CD4-positive, alpha-beta T cell (primary cell): ENCODE measurements around the gene PDE9A. TPM values are rescaled to one million over a fixed set of nuclear protein-coding genes. Genes with fewer than 3 reads are reported as not detected.

ENCODE experiments used
- ATAC-seq: fragments of 200-7000 bp; cut with Tn5 transposase; one replicate; pipeline ENCODE4 v1.10.0; 2022; ENCODE audit warnings: mild to moderate bottlenecking; ENCODE audit not compliant: poor library complexity
- CTCF ChIA-PET: fragments of 350-600 bp; sonication (Branson Sonifier 250); formaldehyde crosslinking; loops from one replicate; lab custom pipeline; 2021; ENCODE audit warnings: antibody characterized with exemption, inconsistent platforms; lab: Charles Lee
- POLR2A ChIA-PET: fragments of 350-600 bp; sonication (Branson Sonifier 250); formaldehyde crosslinking; loops from one replicate; lab custom pipeline; 2021; ENCODE audit warnings: antibody characterized with exemption, inconsistent platforms; lab: Charles Lee
- DNase-seq, 14 experiments: peaks; one replicate each; pipeline ENCODE4 v3.0.0-alpha.2; 2013 to 2020; ENCODE audit warnings: mixed read lengths in 2 of 14
- H3K27ac ChIP-seq, 2 donors: one replicate each; pipeline versions ENCODE4 v1.5.1 to v1.7.0; 2013; ENCODE audit warnings: low read length in 2 of 2, low read depth in 1 of 2, mild to moderate bottlenecking in 1 of 2
- H3K27me3 ChIP-seq, 2 experiments: 1 replicate in 1 of 2; 2 replicates in 1 of 2; pipeline versions ENCODE4 v1.6.1 to v1.7.0; 2013; ENCODE audit warnings: low read length in 2 of 2, control low read depth in 1 of 2, mild to moderate bottlenecking in 1 of 2, moderate library complexity in 1 of 2; ENCODE audit not compliant: insufficient read depth in 2 of 2, control insufficient read depth in 1 of 2
- H3K36me3 ChIP-seq: one replicate; pipeline ENCODE4 v1.6.1; 2013; ENCODE audit warnings: low read length, control low read depth; ENCODE audit not compliant: insufficient read depth
- H3K4me1 ChIP-seq: one replicate; pipeline ENCODE4 v1.6.1; 2013; ENCODE audit warnings: low read length, control low read depth; ENCODE audit not compliant: insufficient read depth
- H3K4me3 ChIP-seq: one replicate; pipeline ENCODE4 v1.5.1; 2013; ENCODE audit warnings: mild to moderate bottlenecking, low read length, moderate library complexity
- H3K9me3 ChIP-seq, 2 experiments: 1 replicate in 1 of 2; 2 replicates in 1 of 2; pipeline versions ENCODE4 v1.6.1 to v1.7.0; 2013; ENCODE audit warnings: low read length in 2 of 2, mild to moderate bottlenecking in 2 of 2, control low read depth in 1 of 2, moderate library complexity in 1 of 2; ENCODE audit not compliant: control insufficient read depth in 1 of 2, insufficient read depth in 1 of 2
- H3K27ac Mint-ChIP-seq: one replicate; pipeline ENCODE4 v1.8.0; 2020; ENCODE audit warnings: mixed read lengths
- H3K27me3 Mint-ChIP-seq: one replicate; pipeline ENCODE4 v1.8.0; 2021; ENCODE audit warnings: mixed read lengths
- H3K36me3 Mint-ChIP-seq: one replicate; pipeline ENCODE4 v1.8.0; 2021; ENCODE audit warnings: low read depth, mixed read lengths
- H3K4me1 Mint-ChIP-seq: one replicate; pipeline ENCODE4 v1.8.0; 2021; ENCODE audit warnings: low read depth, mixed read lengths
- H3K4me3 Mint-ChIP-seq: one replicate; pipeline ENCODE4 v1.8.0; 2020; ENCODE audit warnings: mild to moderate bottlenecking, mixed read lengths
- H3K9me3 Mint-ChIP-seq: one replicate; pipeline ENCODE4 v1.8.0; 2020; ENCODE audit warnings: mixed read lengths
- intact Hi-C, 2 experiments: fragments of 100-400 bp; cut with DNase I in 1 of 2; cut with micrococcal nuclease in 1 of 2; formaldehyde crosslinking; loops; one replicate each; pipeline versions ENCODE4 v1.15.1 to v1.9.0; 2023 to 2025; cut with DNase I, micrococcal nuclease
- total RNA-seq, 174 experiments: library from RNA in 2 of 174; stranded (reverse) in 2 of 174; gene quantifications; one replicate each; pipeline ENCODE4 v1.2.3 and lab custom pipeline; 2021 to 2026
- TF ChIP-seq, protein P1 (sequence below): fragments of 200-600 bp; IDR thresholded peaks from one replicate; pipeline ENCODE4 v1.8.0; 2022; ENCODE audit warnings: antibody characterized with exemption, mild to moderate bottlenecking

The PDE9A gene
- total RNA-seq, 2 experiments from 2014 or later: 12.6 to 13.2 TPM

DNA sequence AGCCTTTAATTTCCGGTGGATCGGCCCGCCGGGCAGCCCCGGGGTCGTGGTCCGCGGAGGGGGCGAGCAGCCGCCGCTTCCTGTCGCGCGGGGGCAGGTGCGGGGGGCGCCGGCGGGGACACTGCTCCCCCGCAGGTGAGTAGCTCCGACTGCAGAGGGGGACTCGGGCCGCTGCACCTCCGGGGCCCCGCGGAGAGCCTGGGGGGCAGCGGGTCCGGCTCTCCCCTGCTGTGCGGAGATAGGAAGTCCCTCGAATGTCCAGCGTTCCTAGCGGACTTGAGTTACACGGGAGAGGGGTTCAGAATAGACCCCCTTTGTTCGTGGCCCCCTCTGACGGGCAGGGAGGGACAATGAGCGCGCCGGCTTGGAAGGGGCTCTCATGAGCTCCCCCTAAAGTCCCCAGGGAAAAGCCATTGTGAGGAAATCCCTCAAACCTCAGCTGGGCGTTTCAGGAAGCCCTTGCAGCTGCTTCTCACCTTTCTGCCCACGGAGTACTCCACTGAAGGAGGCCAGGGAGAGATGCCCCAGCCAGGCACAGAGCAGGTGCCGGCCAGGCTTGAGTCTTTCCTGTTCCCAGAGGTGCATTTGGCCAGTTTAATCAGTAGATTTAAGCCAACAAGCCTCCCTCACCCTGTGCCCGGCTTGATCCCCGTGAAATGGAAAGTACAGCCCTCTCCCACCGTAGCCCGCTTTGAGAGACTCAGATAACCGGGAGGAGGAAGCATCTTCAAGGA, 925 bp downstream of the PDE9A start:
- Mint-ChIP-seq H3K4me3 (peak overlapping the region; percentile 87), H3K4me1 (peaks cover 20% of the 10 kb centered on the region), H3K9me3 (no peaks in the 10 kb centered on the region), H3K27me3 (no peaks in the 10 kb centered on the region), H3K27ac (peak overlapping the region; percentile 32), H3K36me3 (no peaks in the 10 kb centered on the region)
- ATAC-seq (peak; percentile 12), DNase-seq (peak in 5 of 14 experiments; percentile 13 to 46 (median 29))
- Histone ChIP-seq H3K27ac (no peak overlapping the region), H3K4me1 (peaks cover 24% of the 10 kb centered on the region), H3K4me3 (peak overlapping the region; percentile 58), H3K27me3 (peaks cover 0 to 9% of the 10 kb centered on the region in 2 experiments), H3K36me3 (no peaks in the 10 kb centered on the region), H3K9me3 (no peaks in the 10 kb centered on the region)
- TF ChIP-seq, protein P1, sequence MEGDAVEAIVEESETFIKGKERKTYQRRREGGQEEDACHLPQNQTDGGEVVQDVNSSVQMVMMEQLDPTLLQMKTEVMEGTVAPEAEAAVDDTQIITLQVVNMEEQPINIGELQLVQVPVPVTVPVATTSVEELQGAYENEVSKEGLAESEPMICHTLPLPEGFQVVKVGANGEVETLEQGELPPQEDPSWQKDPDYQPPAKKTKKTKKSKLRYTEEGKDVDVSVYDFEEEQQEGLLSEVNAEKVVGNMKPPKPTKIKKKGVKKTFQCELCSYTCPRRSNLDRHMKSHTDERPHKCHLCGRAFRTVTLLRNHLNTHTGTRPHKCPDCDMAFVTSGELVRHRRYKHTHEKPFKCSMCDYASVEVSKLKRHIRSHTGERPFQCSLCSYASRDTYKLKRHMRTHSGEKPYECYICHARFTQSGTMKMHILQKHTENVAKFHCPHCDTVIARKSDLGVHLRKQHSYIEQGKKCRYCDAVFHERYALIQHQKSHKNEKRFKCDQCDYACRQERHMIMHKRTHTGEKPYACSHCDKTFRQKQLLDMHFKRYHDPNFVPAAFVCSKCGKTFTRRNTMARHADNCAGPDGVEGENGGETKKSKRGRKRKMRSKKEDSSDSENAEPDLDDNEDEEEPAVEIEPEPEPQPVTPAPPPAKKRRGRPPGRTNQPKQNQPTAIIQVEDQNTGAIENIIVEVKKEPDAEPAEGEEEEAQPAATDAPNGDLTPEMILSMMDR: no peak
- intact Hi-C loops: loop anchor here in 1 of 2 experiments (1.0 kb wide), 1 partner anchor 164 kb away; no protein-coding TSS in a partner anchor
- ChIA-PET POLR2A (interaction anchor here (0.7 to 2.2 kb wide), 11 partner anchors 27 to 319 kb away, joined by 3 to 15 read pairs (median 4); partner anchors contain the start of gene SLC37A1), CTCF (interaction anchor here (1.2 kb wide), 1 partner anchor 29 kb away, joined by 3 read pairs; no protein-coding TSS in a partner anchor)

- H3K4me3 ChIP-seq: peak overlapping the region; percentile 58
- peak overlapping the region; percentile 32 for H3K27ac Mint-ChIP-seq
- H3K4me1 Mint-ChIP-seq: peaks cover 20% of the 10 kb centered on the region
- intact Hi-C loops: loop anchor here in 1 of 2 experiments (1.0 to 5.0 kb wide), 2 partner anchors 92 to 163 kb away; no protein-coding TSS in a partner anchor
- H3K4me1 ChIP-seq: peaks cover 24% of the 10 kb centered on the region
- ATAC-seq (peak; percentile 43), DNase-seq (peak in 1 of 14 experiments; percentile 36)
- TF ChIP-seq, protein P1: no peak
- CTCF ChIA-PET: interaction anchor here (1.2 kb wide), 1 partner anchor 30 kb away, joined by 3 read pairs; no protein-coding TSS in a partner anchor
- no peaks in the 10 kb centered on the region for H3K27me3 Mint-ChIP-seq
- no peaks in the 10 kb centered on the region for H3K36me3 ChIP-seq
- no peaks in the 10 kb centered on the region for H3K9me3 ChIP-seq
- H3K27me3 ChIP-seq: peaks cover 0 to 9% of the 10 kb centered on the region in 2 experiments
- POLR2A ChIA-PET: interaction anchor here (0.6 to 2.2 kb wide), 6 partner anchors 26 to 141 kb away, joined by 3 to 15 read pairs (median 4); partner anchors contain the start of gene SLC37A1
- peak overlapping the region; percentile 87 for H3K4me3 Mint-ChIP-seq
- H3K36me3 Mint-ChIP-seq: no peaks in the 10 kb centered on the region
- no peak overlapping the region for H3K27ac ChIP-seq
- H3K9me3 Mint-ChIP-seq: no peaks in the 10 kb centered on the region
These were observed 1.7 kb downstream of the PDE9A start for GRCh38 chr21:42654913-42655795.
